Hypothalamus (tissue), 51 donors: Measurements from ENCODE around the gene SLC16A4.

ENCODE experiments used
- DNase-seq, 51 donors: peaks; one replicate each; lab custom pipeline; 2025; lab: John Stamatoyannopoulos, UW

Gene SLC16A4

GRCh38 chr1:110337704-110338308 is 53.0 kb downstream of the SLC16A4 start:
- DNase-seq: peak in 23 of 51 donors; percentile 4 to 50 (median 17)

- DNase-seq: no peak
These were observed 54.4 kb downstream of the SLC16A4 start for GRCh38 chr1:110336300-110337039.

GRCh38 chr1:110335265-110335664 is 55.6 kb downstream of the SLC16A4 start:
- no peak for DNase-seq

- no peak for DNase-seq
These were observed 62.1 kb downstream of the SLC16A4 start for GRCh38 chr1:110328700-110329099.

- DNase-seq: no peak
These were observed 62.6 kb downstream of the SLC16A4 start for GRCh38 chr1:110328274-110328673.

GRCh38 chr1:110326826-110327225 is 64.0 kb downstream of the SLC16A4 start:
- no peak for DNase-seq

GRCh38 chr1:110324667-110325066 is 66.2 kb downstream of the SLC16A4 start:
- no peak for DNase-seq

- no peak for DNase-seq
These were observed 69.0 kb downstream of the SLC16A4 start for GRCh38 chr1:110321846-110322245.

- DNase-seq: no peak
These were observed 69.8 kb downstream of the SLC16A4 start for GRCh38 chr1:110321045-110321444.

GRCh38 chr1:110320168-110320518 is 70.7 kb downstream of the SLC16A4 start:
- no peak for DNase-seq

GRCh38 chr1:110319332-110320167 is 71.3 kb downstream of the SLC16A4 start:
- DNase-seq: no peak

- DNase-seq: no peak
These were observed 72.8 kb downstream of the SLC16A4 start for GRCh38 chr1:110318046-110318445.

GRCh38 chr1:110316735-110317134 is 74.1 kb downstream of the SLC16A4 start:
- DNase-seq: no peak
